H9 (cell line): ENCODE measurements around the gene GIGYF1. TPM values are rescaled to one million over a fixed set of nuclear protein-coding genes. Genes with fewer than 3 reads are reported as not detected.

Experiments
- DNase-seq: peaks from one replicate; pipeline ENCODE4 v3.0.0-alpha.2; 2017
- H2AFZ ChIP-seq: one replicate; pipeline ENCODE4 v1.6.1; 2013; ENCODE audit warnings: mild to moderate bottlenecking, low read length, control low read depth, moderate library complexity
- H2AK5ac ChIP-seq: 2 replicates; pipeline ENCODE4 v1.6.1; 2013; ENCODE audit warnings: low read length, control low read depth, mixed read lengths; ENCODE audit not compliant: insufficient read length
- H2BK120ac ChIP-seq: one replicate; pipeline ENCODE4 v1.6.1; 2013; ENCODE audit warnings: low read depth, mild to moderate bottlenecking, low read length, control low read depth, inconsistent platforms; ENCODE audit not compliant: poor library complexity, severe bottlenecking
- H2BK12ac ChIP-seq: 2 replicates; pipeline ENCODE4 v1.6.1; 2013; ENCODE audit warnings: low read length, control low read depth, mixed read lengths, low read depth; ENCODE audit not compliant: insufficient read length
- H2BK15ac ChIP-seq: 2 replicates; pipeline ENCODE4 v1.6.1; 2013; ENCODE audit warnings: low read depth, low read length, control low read depth
- H2BK20ac ChIP-seq: one replicate; pipeline ENCODE4 v1.6.1; 2013; ENCODE audit warnings: low read depth, mild to moderate bottlenecking, low read length, control low read depth, inconsistent platforms; ENCODE audit not compliant: poor library complexity, severe bottlenecking
- H2BK5ac ChIP-seq: 2 replicates; pipeline ENCODE4 v1.6.1; 2013; ENCODE audit warnings: low read length, control low read depth, mixed read lengths; ENCODE audit not compliant: insufficient read length
- H3K14ac ChIP-seq: 2 replicates; pipeline ENCODE4 v1.6.1; 2013; ENCODE audit warnings: low read length, control low read depth; ENCODE audit not compliant: insufficient read depth
- H3K18ac ChIP-seq: 2 replicates; pipeline ENCODE4 v1.6.1; 2013; ENCODE audit warnings: low read depth, mild to moderate bottlenecking, mixed read lengths, low read length, control low read depth; ENCODE audit not compliant: insufficient read length
- H3K23ac ChIP-seq: 2 replicates; pipeline ENCODE4 v1.6.1; 2013; ENCODE audit warnings: low read length, control low read depth, mixed read lengths, low read depth; ENCODE audit not compliant: insufficient read length
- H3K23me2 ChIP-seq: 2 replicates; pipeline ENCODE4 v1.6.1; 2013; ENCODE audit warnings: low read depth, mild to moderate bottlenecking, mixed read lengths, low read length, control low read depth; ENCODE audit not compliant: insufficient read length, poor library complexity, severe bottlenecking
- H3K27ac ChIP-seq: 2 replicates; pipeline ENCODE4 v1.5.1; 2013; ENCODE audit warnings: low read length, control low read depth, mixed read lengths, low read depth; ENCODE audit not compliant: insufficient read length
- H3K27me3 ChIP-seq: 2 replicates; pipeline ENCODE4 v1.6.1; 2013; ENCODE audit warnings: low read length, control low read depth, inconsistent platforms; ENCODE audit not compliant: insufficient read depth
- H3K4ac ChIP-seq: 2 replicates; pipeline ENCODE4 v1.6.1; 2013; ENCODE audit warnings: low read depth, mild to moderate bottlenecking, control low read depth, inconsistent platforms, low read length, moderate library complexity
- H3K4me1 ChIP-seq: 2 replicates; pipeline ENCODE4 v1.6.1; 2013; ENCODE audit warnings: low read length, control low read depth, inconsistent platforms; ENCODE audit not compliant: insufficient read depth
- H3K4me2 ChIP-seq: 2 replicates; pipeline ENCODE4 v1.6.1; 2013; ENCODE audit warnings: low read length, control low read depth, mixed read lengths; ENCODE audit not compliant: insufficient read length, insufficient read depth
- H3K56ac ChIP-seq: 2 replicates; pipeline ENCODE4 v1.6.1; 2013; ENCODE audit warnings: low read depth, mild to moderate bottlenecking, mixed read lengths, low read length, control low read depth; ENCODE audit not compliant: insufficient read length
- H3K79me1 ChIP-seq: 2 replicates; pipeline ENCODE4 v1.6.1; 2013; ENCODE audit warnings: low read depth, mild to moderate bottlenecking, moderate library complexity, low read length, control low read depth, inconsistent platforms; ENCODE audit not compliant: insufficient read depth, poor library complexity, severe bottlenecking
- H3K79me2 ChIP-seq: 2 replicates; pipeline ENCODE4 v1.6.1; 2013; ENCODE audit warnings: low read length, control low read depth, inconsistent platforms; ENCODE audit not compliant: insufficient read depth
- H3K9ac ChIP-seq: 2 replicates; pipeline ENCODE4 v1.6.1; 2013; ENCODE audit warnings: low read length, control low read depth, mixed read lengths; ENCODE audit not compliant: insufficient read length; ENCODE audit errors: extremely low read depth
- H3K9me3 ChIP-seq: one replicate; pipeline ENCODE4 v1.6.1; 2013; ENCODE audit warnings: low read depth, low read length, inconsistent platforms; ENCODE audit not compliant: control insufficient read depth
- H3T11ph ChIP-seq: one replicate; pipeline ENCODE4 v1.6.1; 2013; ENCODE audit warnings: mild to moderate bottlenecking, low read length, control low read depth, inconsistent platforms
- H4K20me1 ChIP-seq: one replicate; pipeline ENCODE4 v1.6.1; 2013; ENCODE audit not compliant: control insufficient read depth, insufficient read length, insufficient read depth
- H4K5ac ChIP-seq: 2 replicates; pipeline ENCODE4 v1.6.1; 2013; ENCODE audit warnings: low read depth, mild to moderate bottlenecking, mixed read lengths, low read length, control low read depth; ENCODE audit not compliant: insufficient read length
- H4K8ac ChIP-seq: replicated peaks from 2 replicates; pipeline ENCODE4 v1.6.1; 2013; ENCODE audit warnings: low read length, control low read depth, mixed read lengths, low read depth; ENCODE audit not compliant: insufficient read length
- H4K91ac ChIP-seq: 2 replicates; pipeline ENCODE4 v1.6.1; 2013; ENCODE audit warnings: low read depth, mild to moderate bottlenecking, moderate library complexity, mixed read lengths, low read length, control low read depth; ENCODE audit not compliant: insufficient read length
- H3K27ac Mint-ChIP-seq, 3 experiments: 2 replicates in 2 of 3; 3 replicates in 1 of 3; pipeline ENCODE4 v1.8.0; 2020 to 2021; ENCODE audit warnings: mixed read lengths in 3 of 3, mild to moderate bottlenecking in 1 of 3, moderate library complexity in 1 of 3
- H3K27me3 Mint-ChIP-seq: 2 replicates; pipeline ENCODE4 v1.8.0; 2021; ENCODE audit warnings: low read depth, mild to moderate bottlenecking, moderate library complexity, mixed read lengths
- H3K36me3 Mint-ChIP-seq, 3 experiments: 2 replicates in 2 of 3; 3 replicates in 1 of 3; pipeline ENCODE4 v1.8.0; 2020 to 2021; ENCODE audit warnings: low read depth in 3 of 3, mixed read lengths in 3 of 3; ENCODE audit not compliant: insufficient read depth in 1 of 3
- H3K4me1 Mint-ChIP-seq, 2 experiments: 2 replicates each; pipeline ENCODE4 v1.8.0; 2020; ENCODE audit warnings: mixed read lengths in 2 of 2
- H3K4me3 Mint-ChIP-seq, 2 experiments: 2 replicates in 1 of 2; 3 replicates in 1 of 2; pipeline ENCODE4 v1.8.0; 2020 to 2021; ENCODE audit warnings: mild to moderate bottlenecking in 2 of 2, mixed read lengths in 2 of 2, moderate library complexity in 1 of 2
- H3K9me3 Mint-ChIP-seq, 2 experiments: 2 replicates in 1 of 2; 3 replicates in 1 of 2; pipeline ENCODE4 v1.8.0; 2020; ENCODE audit warnings: mild to moderate bottlenecking in 2 of 2, mixed read lengths in 2 of 2, moderate library complexity in 1 of 2
- WGBS: extraction: QIAGEN DNeasy Blood & Tissue Kit; methylation state at CpG from one replicate; pipeline ENCODE4 v1.1.7; 2013; ENCODE audit warnings: missing lambda C conversion rate, low lambda C conversion rate, mixed read lengths; ENCODE audit not compliant: insufficient read length; ENCODE audit errors: extremely low coverage; 5-methylcytosine and 5-hydroxymethylcytosine counted together
- total RNA-seq: library from RNA; stranded (reverse); gene quantifications from 2 replicates; pipeline ENCODE4 v1.2.1, GENCODE V29; 2021
- TF ChIP-seq, protein P1 (sequence below): fragments of 200-600 bp; sonication (generic); conservative IDR thresholded peaks from 3 replicates; pipeline ENCODE4 v1.8.0; 2021; ENCODE audit warnings: antibody characterized with exemption, mild to moderate bottlenecking

GIGYF1 gene
- total RNA-seq, 1 experiment from 2014 or later: 104 TPM

DNA sequence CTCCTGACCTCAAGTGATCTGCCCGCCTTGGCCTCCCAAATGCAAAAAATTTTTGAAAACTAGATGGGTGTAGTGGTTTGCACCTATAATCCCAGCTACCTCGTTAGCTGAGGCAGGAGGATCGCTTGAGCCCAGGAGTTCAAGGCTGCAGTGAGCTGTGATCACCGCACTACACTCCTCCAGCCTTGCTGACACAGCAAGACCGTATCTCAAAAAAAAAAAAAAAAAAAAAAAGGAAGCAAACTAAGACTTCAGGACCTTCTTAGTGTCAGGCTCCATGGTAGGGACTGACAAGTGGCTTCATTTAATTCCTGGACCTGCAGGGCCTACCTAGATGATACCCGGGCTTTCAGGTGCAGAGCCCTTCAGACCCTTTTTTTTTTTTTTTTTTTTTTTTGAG lies 14.3 kb upstream of the GIGYF1 start:
- Mint-ChIP-seq H3K9me3 (peaks cover 0 to 2% of the 10 kb centered on the region in 2 experiments; a peak in 1 of 5 replicates), H3K4me3 (peak overlapping the region in 1 of 2 experiments; percentile 38; a peak in 1 of 5 replicates), H3K4me1 (peaks cover 6 to 10% of the 10 kb centered on the region in 2 experiments), H3K27me3 (no peaks in the 10 kb centered on the region), H3K36me3 (peaks cover 4 to 20% (median 17%) of the 10 kb centered on the region in 3 experiments; a peak in 6 of 7 replicates), H3K27ac (no peak overlapping the region)
- Histone ChIP-seq H2BK120ac (no peak overlapping the region), H4K8ac (no peak overlapping the region), H2AFZ (no peak overlapping the region), H3K9me3 (no peaks in the 10 kb centered on the region), H3K14ac (no peak overlapping the region), H3K56ac (no peak overlapping the region), H2AK5ac (no peak overlapping the region), H4K5ac (no peak overlapping the region), H3K79me2 (peaks cover 10% of the 10 kb centered on the region; the same call in 1 of the 2 replicates), H3K23ac (no peak overlapping the region), H3T11ph (no peak overlapping the region), H4K91ac (no peak overlapping the region), H2BK20ac (no peak overlapping the region), H3K18ac (no peak overlapping the region), H3K4me2 (no peak overlapping the region), H3K9ac (no peak overlapping the region), H3K27ac (no peak overlapping the region), H3K4me1 (no peaks in the 10 kb centered on the region; the same call in 1 of the 2 replicates), H3K23me2 (peaks cover 15% of the 10 kb centered on the region), H3K79me1 (peaks cover 5% of the 10 kb centered on the region), H3K27me3 (no peaks in the 10 kb centered on the region), H4K20me1 (no peaks in the 10 kb centered on the region), H2BK15ac (no peak overlapping the region), H2BK12ac (no peak overlapping the region), H2BK5ac (no peak overlapping the region), H3K4ac (no peak overlapping the region)
- TF ChIP-seq, protein P1, sequence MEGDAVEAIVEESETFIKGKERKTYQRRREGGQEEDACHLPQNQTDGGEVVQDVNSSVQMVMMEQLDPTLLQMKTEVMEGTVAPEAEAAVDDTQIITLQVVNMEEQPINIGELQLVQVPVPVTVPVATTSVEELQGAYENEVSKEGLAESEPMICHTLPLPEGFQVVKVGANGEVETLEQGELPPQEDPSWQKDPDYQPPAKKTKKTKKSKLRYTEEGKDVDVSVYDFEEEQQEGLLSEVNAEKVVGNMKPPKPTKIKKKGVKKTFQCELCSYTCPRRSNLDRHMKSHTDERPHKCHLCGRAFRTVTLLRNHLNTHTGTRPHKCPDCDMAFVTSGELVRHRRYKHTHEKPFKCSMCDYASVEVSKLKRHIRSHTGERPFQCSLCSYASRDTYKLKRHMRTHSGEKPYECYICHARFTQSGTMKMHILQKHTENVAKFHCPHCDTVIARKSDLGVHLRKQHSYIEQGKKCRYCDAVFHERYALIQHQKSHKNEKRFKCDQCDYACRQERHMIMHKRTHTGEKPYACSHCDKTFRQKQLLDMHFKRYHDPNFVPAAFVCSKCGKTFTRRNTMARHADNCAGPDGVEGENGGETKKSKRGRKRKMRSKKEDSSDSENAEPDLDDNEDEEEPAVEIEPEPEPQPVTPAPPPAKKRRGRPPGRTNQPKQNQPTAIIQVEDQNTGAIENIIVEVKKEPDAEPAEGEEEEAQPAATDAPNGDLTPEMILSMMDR: no peak
- no peak for DNase-seq
- WGBS: no CpG with 5 or more reads among the region's 6 CpGs
